ENCODE results near the gene NAA15.

NAA15 gene

GRCh38 chr4:139256349-139256748 is 45.0 kb upstream of the NAA15 start:
- H3K4me3 ChIP-seq (ENCODE audit: low read depth, low read length, poor library complexity, severe bottlenecking) = no peak overlapping the region
- H3K9me2 ChIP-seq (ENCODE audit: low read depth, low read length) = no peaks in the 10 kb centered on the region
- no peak overlapping the region for H2AFZ ChIP-seq (ENCODE audit: low read length)
- no peaks in the 10 kb centered on the region for H3K36me3 ChIP-seq (ENCODE audit: insufficient read depth, low read length)
- H3F3A ChIP-seq (ENCODE audit: insufficient read depth, low read length) = no peaks in the 10 kb centered on the region
- H3K9me3 ChIP-seq (ENCODE audit: low read length) = no peaks in the 10 kb centered on the region
- no peaks in the 10 kb centered on the region for H3K79me2 ChIP-seq (ENCODE audit: insufficient read depth, low read length)
- H3K4me1 ChIP-seq (ENCODE audit: insufficient read depth, low read length, severe bottlenecking) = peaks cover 8% of the 10 kb centered on the region
- TF ChIP-seq EZH2 (IDR thresholded peaks at IDR 0.05; ENCODE audit: borderline replicate concordance, low read length) (no peak), CTCF (IDR thresholded peaks at IDR 0.05; ENCODE audit: low read length) (no peak)
- no peak overlapping the region for H3K4me2 ChIP-seq (ENCODE audit: low read length)
- no peak overlapping the region for H3K27ac ChIP-seq (ENCODE audit: low read depth, low read length, poor library complexity, severe bottlenecking)
- H4K20me1 ChIP-seq (ENCODE audit: insufficient read depth, low read length) = no peaks in the 10 kb centered on the region
- H3K9ac ChIP-seq (ENCODE audit: low read length) = no peak overlapping the region
- no peaks in the 10 kb centered on the region for H3K27me3 ChIP-seq (ENCODE audit: insufficient read depth, low read length)

GRCh38 chr4:139265654-139266053 is 35.7 kb upstream of the NAA15 start:
- H3K27me3 ChIP-seq (ENCODE audit: insufficient read depth, low read length) = no peaks in the 10 kb centered on the region
- peak overlapping the region; percentile 75 for H3K4me2 ChIP-seq (ENCODE audit: low read length)
- peak overlapping the region; percentile 70 for H3K9ac ChIP-seq (ENCODE audit: low read length)
- H3K9me3 ChIP-seq (ENCODE audit: low read length) = no peaks in the 10 kb centered on the region
- H3K4me3 ChIP-seq (ENCODE audit: low read depth, low read length, poor library complexity, severe bottlenecking) = peak overlapping the region; percentile 63
- no peaks in the 10 kb centered on the region for H4K20me1 ChIP-seq (ENCODE audit: insufficient read depth, low read length)
- peak overlapping the region; percentile 86 for H3K27ac ChIP-seq (ENCODE audit: low read depth, low read length, poor library complexity, severe bottlenecking)
- H3K9me2 ChIP-seq (ENCODE audit: low read depth, low read length) = no peaks in the 10 kb centered on the region
- no peaks in the 10 kb centered on the region for H3F3A ChIP-seq (ENCODE audit: insufficient read depth, low read length)
- H3K4me1 ChIP-seq (ENCODE audit: insufficient read depth, low read length, severe bottlenecking) = peaks cover 26% of the 10 kb centered on the region
- no peak overlapping the region; the same call in 1 of the 2 replicates for H2AFZ ChIP-seq (ENCODE audit: low read length)
- no peaks in the 10 kb centered on the region for H3K79me2 ChIP-seq (ENCODE audit: insufficient read depth, low read length)
- H3K36me3 ChIP-seq (ENCODE audit: insufficient read depth, low read length) = no peaks in the 10 kb centered on the region
- TF ChIP-seq CTCF (IDR thresholded peaks at IDR 0.05; ENCODE audit: low read length) (no peak), EZH2 (IDR thresholded peaks at IDR 0.05; ENCODE audit: borderline replicate concordance, low read length) (no peak)

GRCh38 chr4:139266208-139266582 is 35.1 kb upstream of the NAA15 start:
- peak overlapping the region; percentile 86 for H3K27ac ChIP-seq (ENCODE audit: low read depth, low read length, poor library complexity, severe bottlenecking)
- no peaks in the 10 kb centered on the region for H4K20me1 ChIP-seq (ENCODE audit: insufficient read depth, low read length)
- no peaks in the 10 kb centered on the region for H3K9me3 ChIP-seq (ENCODE audit: low read length)
- no peaks in the 10 kb centered on the region for H3K27me3 ChIP-seq (ENCODE audit: insufficient read depth, low read length)
- H3K9ac ChIP-seq (ENCODE audit: low read length) = peak overlapping the region; percentile 70
- H3K36me3 ChIP-seq (ENCODE audit: insufficient read depth, low read length) = no peaks in the 10 kb centered on the region
- peak overlapping the region; percentile 75 for H3K4me2 ChIP-seq (ENCODE audit: low read length)
- H3K4me1 ChIP-seq (ENCODE audit: insufficient read depth, low read length, severe bottlenecking) = peaks cover 26% of the 10 kb centered on the region
- H3K79me2 ChIP-seq (ENCODE audit: insufficient read depth, low read length) = no peaks in the 10 kb centered on the region
- H3F3A ChIP-seq (ENCODE audit: insufficient read depth, low read length) = no peaks in the 10 kb centered on the region
- H2AFZ ChIP-seq (ENCODE audit: low read length) = peak overlapping the region; percentile 85
- H3K9me2 ChIP-seq (ENCODE audit: low read depth, low read length) = no peaks in the 10 kb centered on the region
- TF ChIP-seq CTCF (IDR thresholded peaks at IDR 0.05; ENCODE audit: low read length) = no peak
- TF ChIP-seq EZH2 (IDR thresholded peaks at IDR 0.05; ENCODE audit: borderline replicate concordance, low read length) = no peak
- peak overlapping the region; percentile 63 for H3K4me3 ChIP-seq (ENCODE audit: low read depth, low read length, poor library complexity, severe bottlenecking)

All from OCI-LY1 (cell line).